Activated CD4-positive, alpha-beta T cell treated with anti-CD3 and anti-CD28 coated beads, Interleukin-2, amount 10 ng/mL, durations not matched to agents 7 days and 5 days (primary cell): ENCODE results near the gene CHDH. TPM values are rescaled to one million over a fixed set of nuclear protein-coding genes. Genes with fewer than 3 reads are reported as not detected.

Experiments
- CTCF ChIA-PET: fragments of 350-600 bp; sonication (Branson Sonifier 250); formaldehyde crosslinking; loops from one replicate; lab custom pipeline; 2021; ENCODE audit warnings: antibody characterized with exemption; lab: Charles Lee
- POLR2A ChIA-PET: fragments of 350-600 bp; sonication (Branson Sonifier 250); formaldehyde crosslinking; loops from one replicate; lab custom pipeline; 2021; ENCODE audit warnings: antibody characterized with exemption; lab: Charles Lee
- DNase-seq: peaks from one replicate; pipeline ENCODE4 v3.0.0-alpha.2; 2020
- H3K27ac Mint-ChIP-seq: one replicate; pipeline ENCODE4 v1.8.0; 2021; ENCODE audit warnings: mild to moderate bottlenecking, moderate library complexity, mixed read lengths
- H3K27me3 Mint-ChIP-seq: one replicate; pipeline ENCODE4 v1.8.0; 2021; ENCODE audit warnings: mixed read lengths
- H3K36me3 Mint-ChIP-seq: one replicate; pipeline ENCODE4 v1.8.0; 2021; ENCODE audit warnings: low read depth, mixed read lengths
- H3K4me1 Mint-ChIP-seq: one replicate; pipeline ENCODE4 v1.8.0; 2021; ENCODE audit warnings: mixed read lengths
- H3K4me3 Mint-ChIP-seq: one replicate; pipeline ENCODE4 v1.8.0; 2021; ENCODE audit warnings: mild to moderate bottlenecking, moderate library complexity, mixed read lengths
- H3K9me3 Mint-ChIP-seq: one replicate; pipeline ENCODE4 v1.8.0; 2021; ENCODE audit warnings: mixed read lengths
- total RNA-seq, 2 experiments: library from RNA; stranded (reverse); gene quantifications; one replicate each; pipeline ENCODE4 v1.2.3, GENCODE V29; 2021

The CHDH gene
- total RNA-seq, 2 experiments from 2014 or later = 0.40 to 0.79 TPM

DNA sequence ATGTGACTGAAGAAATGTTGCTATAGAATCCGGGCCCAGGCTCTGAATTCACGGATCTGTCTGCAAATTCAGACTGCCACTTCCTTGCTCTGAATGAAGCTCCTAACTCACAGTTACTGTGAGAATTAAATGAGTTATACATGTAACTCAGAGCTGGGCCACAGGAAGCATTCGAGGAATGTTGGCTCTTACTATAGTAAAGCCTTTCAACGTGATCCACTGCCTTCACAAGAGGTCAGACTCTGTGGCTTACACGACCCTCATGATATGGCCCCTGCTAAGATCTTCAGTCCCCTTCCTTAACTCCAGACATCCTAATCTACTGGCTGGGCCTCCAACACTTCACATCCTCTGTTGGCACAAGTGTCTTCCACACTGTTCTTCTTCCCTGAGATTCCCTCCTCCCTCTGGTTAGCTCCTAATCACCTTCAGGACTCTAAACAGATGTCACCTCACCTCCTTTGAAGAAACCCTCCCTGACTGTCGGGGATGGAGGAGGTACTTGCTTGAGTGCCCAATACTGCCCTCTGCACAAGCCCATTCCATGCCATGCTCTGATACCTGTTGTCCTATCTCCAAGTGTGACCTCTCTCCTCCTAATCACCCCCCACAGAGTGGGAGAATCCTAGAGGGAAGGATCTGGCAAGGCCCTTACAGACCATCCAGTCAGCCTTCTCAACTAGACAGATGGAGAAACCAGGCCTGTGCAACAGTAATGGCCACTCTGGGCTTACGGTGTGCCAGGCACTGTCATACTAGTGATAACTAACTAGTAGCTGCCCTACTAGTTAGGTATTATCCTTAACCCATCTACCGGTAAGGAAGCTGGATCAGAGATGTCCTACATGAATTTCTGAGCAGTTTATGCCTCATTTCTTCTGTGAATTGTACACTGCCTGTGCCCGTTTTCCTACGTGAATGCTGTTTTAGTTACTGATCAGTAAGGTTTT, 34.5 kb upstream of the CHDH start:
- peak overlapping the region; percentile 99 for H3K27ac Mint-ChIP-seq
- H3K4me1 Mint-ChIP-seq = peaks cover 32% of the 10 kb centered on the region
- DNase-seq = no peak
- H3K9me3 Mint-ChIP-seq = no peaks in the 10 kb centered on the region
- H3K4me3 Mint-ChIP-seq = peak overlapping the region; percentile 88
- no peaks in the 10 kb centered on the region for H3K27me3 Mint-ChIP-seq
- ChIA-PET CTCF (interaction anchor here (1.4 kb wide), 2 partner anchors 10 to 17 kb away, joined by 3 to 4 read pairs; no protein-coding TSS in a partner anchor), POLR2A (no interaction called here)
- H3K36me3 Mint-ChIP-seq = peaks cover 56% of the 10 kb centered on the region

DNA sequence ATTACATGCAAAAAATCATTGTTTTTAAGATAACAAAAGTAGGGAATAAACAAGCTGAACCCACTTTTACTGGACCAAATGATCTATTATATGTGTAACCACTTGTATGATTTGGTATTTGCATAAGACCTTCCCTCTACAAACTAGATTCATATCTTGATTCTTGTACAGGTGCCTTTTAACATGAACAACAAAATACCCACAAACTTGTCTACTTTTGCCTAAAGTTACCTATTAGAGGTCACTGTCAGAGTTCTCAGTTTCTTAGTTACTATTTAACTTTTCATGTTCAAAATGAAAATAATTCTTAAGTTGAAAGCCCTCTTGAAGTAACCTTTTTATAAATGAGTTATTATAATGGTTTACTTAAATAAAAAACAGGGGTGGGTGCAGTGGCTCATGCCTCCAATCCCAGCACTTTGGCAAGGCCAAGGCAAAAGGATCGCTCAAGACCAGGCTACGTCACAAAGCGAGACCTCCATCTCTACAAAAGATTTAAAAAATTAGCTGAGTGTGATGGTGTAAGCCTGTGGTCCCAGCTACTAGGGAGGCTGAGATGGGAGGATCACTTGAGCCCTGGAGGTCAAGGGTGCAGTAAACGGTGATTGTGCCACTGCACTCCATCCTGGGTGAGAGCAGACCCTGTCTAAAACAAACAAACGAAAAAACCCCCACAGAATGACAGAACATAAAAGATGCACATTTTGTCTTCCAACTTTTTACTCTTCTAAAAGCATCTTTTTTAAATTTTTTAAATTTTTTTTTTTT, 19.7 kb upstream of the CHDH start:
- Mint-ChIP-seq H3K4me1 (no peaks in the 10 kb centered on the region), H3K9me3 (no peaks in the 10 kb centered on the region), H3K27me3 (no peaks in the 10 kb centered on the region), H3K36me3 (peaks cover 42% of the 10 kb centered on the region), H3K27ac (no peak overlapping the region), H3K4me3 (no peak overlapping the region)
- no peak for DNase-seq
- ChIA-PET CTCF (interaction anchor here (0.6 to 1.0 kb wide), 2 partner anchors 8 to 673 kb away, joined by 3 read pairs; no protein-coding TSS in a partner anchor), POLR2A (no interaction called here)

DNA sequence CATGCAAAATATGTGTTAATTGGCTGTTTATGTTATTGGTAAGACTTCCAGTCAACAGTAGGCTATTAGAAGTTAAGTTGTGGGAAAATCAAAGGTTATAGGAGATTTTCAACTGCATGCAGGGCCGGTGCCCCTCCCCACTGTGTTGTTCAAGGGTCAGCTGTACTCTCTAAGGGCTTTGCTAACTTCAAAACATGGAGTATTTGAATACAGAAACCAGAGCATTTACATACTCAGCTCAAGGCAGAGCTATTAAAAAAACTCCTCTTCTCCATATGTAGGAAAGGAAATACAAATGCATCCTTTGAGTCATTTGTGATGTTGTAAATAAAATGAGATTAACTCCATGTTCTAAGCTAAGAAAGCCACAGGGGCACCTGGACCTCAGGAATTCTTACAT, 16.9 kb upstream of the CHDH start:
- H3K36me3 Mint-ChIP-seq = peaks cover 36% of the 10 kb centered on the region
- no peak overlapping the region for H3K4me3 Mint-ChIP-seq
- ChIA-PET CTCF (interaction anchor here (1.2 kb wide), 1 partner anchor 11 kb away, joined by 3 read pairs; no protein-coding TSS in a partner anchor), POLR2A (no interaction called here)
- H3K27me3 Mint-ChIP-seq = no peaks in the 10 kb centered on the region
- no peaks in the 10 kb centered on the region for H3K9me3 Mint-ChIP-seq
- no peaks in the 10 kb centered on the region for H3K4me1 Mint-ChIP-seq
- DNase-seq = no peak
- H3K27ac Mint-ChIP-seq = no peak overlapping the region

DNA sequence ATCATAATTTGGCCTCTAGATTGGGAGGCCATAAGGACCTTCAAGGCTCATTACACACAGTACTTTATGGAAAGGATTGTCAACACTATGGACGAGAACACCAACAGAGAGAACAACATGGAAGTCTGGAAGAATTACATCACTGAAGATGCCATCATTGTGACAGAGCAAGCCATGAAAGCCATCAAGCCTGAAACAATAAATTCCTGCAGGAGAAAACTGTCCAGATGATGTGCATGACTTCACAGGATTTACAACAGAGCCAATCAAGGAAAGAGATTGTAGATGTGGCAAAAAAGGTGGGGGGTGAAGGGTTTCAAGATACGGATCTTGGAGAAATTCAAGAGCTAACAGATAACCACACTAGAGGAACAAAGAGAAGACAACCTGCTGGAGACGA, 16.0 kb upstream of the CHDH start:
- Mint-ChIP-seq H3K4me3 (no peak overlapping the region), H3K27ac (no peak overlapping the region), H3K36me3 (peaks cover 30% of the 10 kb centered on the region), H3K9me3 (no peaks in the 10 kb centered on the region), H3K4me1 (peaks cover 4% of the 10 kb centered on the region), H3K27me3 (no peaks in the 10 kb centered on the region)
- DNase-seq = no peak
- POLR2A ChIA-PET = no interaction called here
- CTCF ChIA-PET = interaction anchor here (1.2 kb wide), 1 partner anchor 12 kb away, joined by 3 read pairs; no protein-coding TSS in a partner anchor

DNA sequence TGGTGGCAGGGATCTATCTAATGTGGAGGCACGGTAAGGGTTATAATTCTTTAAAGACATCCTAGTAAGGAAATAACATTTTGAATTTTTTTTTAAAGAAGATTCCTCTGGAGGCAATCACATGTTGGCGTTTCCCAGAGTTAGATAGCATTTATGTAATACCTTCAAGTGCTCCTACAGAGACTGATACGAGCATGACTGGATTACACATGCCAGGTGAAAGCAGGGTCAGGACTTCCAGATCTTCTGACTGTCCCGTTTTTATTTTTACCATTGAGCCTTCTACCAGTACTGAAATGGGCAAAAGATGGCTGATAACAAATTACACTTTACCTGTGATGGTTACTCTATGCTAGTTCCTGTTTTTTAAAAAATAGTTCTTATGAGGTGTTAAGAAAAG, 14.0 kb upstream of the CHDH start:
- peaks cover 5% of the 10 kb centered on the region for H3K4me1 Mint-ChIP-seq
- peaks cover 26% of the 10 kb centered on the region for H3K36me3 Mint-ChIP-seq
- no peaks in the 10 kb centered on the region for H3K27me3 Mint-ChIP-seq
- no peaks in the 10 kb centered on the region for H3K9me3 Mint-ChIP-seq
- DNase-seq = no peak
- H3K4me3 Mint-ChIP-seq = no peak overlapping the region
- ChIA-PET CTCF (no interaction called here), POLR2A (interaction anchor here (0.7 kb wide), 1 partner anchor 15 kb away, joined by 3 read pairs; no protein-coding TSS in a partner anchor)
- H3K27ac Mint-ChIP-seq = no peak overlapping the region

DNA sequence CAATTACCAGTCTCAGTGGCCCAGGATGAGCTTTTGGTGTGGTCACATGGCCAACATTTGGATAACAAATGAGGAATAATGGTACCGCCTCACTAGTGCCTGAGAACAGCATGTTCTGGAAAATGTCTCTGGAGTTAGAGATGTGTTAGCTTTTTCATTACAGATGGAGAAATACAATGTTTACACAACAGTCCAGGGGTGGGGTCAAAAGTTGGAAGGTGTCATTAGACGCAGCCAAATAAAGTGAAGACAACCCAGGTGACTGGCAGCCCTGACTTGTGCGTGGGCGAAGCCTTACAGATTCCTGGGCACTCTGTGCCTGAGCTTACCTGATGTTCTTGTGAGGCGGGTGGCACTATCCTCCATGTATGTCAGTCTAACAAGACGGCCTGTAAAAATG, 13.0 kb upstream of the CHDH start:
- POLR2A ChIA-PET = no interaction called here
- no peak overlapping the region for H3K27ac Mint-ChIP-seq
- no peak for DNase-seq
- CTCF ChIA-PET = no interaction called here
- H3K36me3 Mint-ChIP-seq = peaks cover 22% of the 10 kb centered on the region
- H3K4me3 Mint-ChIP-seq = no peak overlapping the region
- H3K27me3 Mint-ChIP-seq = no peaks in the 10 kb centered on the region
- no peaks in the 10 kb centered on the region for H3K9me3 Mint-ChIP-seq
- peaks cover 5% of the 10 kb centered on the region for H3K4me1 Mint-ChIP-seq

DNA sequence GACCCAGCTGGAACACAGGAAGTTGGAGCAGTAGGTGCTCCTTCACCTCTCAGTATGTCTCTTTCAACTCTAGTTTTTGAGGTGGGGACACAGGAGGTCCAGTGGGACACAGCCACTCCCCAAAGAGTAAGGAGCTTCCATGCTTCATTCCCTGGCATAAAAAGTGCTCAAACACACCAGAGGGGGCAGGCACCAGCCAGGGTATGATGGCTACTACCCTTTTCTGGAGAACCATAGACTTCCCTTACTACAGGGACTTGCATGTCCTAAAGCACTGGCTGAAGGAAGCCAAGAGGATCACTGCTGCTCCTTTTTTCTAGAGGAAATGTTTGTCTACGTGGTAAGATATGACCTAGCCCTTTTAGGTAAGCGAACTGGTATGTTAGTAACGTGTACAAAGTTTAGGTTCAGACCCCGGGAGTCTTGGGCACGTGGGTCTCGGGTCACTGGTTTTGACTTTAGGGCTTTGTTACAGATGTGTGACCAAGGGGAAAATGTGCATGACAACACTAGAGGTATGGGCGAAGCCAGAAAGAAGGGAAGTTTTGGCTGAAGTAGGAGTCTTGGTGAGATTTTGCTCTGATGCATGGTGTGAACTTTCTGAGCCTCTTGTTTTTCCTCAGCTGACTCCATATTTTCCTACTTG, 12.0 kb upstream of the CHDH start:
- Mint-ChIP-seq H3K9me3 (no peaks in the 10 kb centered on the region), H3K4me3 (no peak overlapping the region), H3K36me3 (peaks cover 20% of the 10 kb centered on the region), H3K27me3 (no peaks in the 10 kb centered on the region), H3K27ac (no peak overlapping the region), H3K4me1 (peaks cover 5% of the 10 kb centered on the region)
- no peak for DNase-seq
- CTCF ChIA-PET = interaction anchor here (1.1 kb wide), 1 partner anchor 8 kb away, joined by 3 read pairs; no protein-coding TSS in a partner anchor
- POLR2A ChIA-PET = no interaction called here

DNA sequence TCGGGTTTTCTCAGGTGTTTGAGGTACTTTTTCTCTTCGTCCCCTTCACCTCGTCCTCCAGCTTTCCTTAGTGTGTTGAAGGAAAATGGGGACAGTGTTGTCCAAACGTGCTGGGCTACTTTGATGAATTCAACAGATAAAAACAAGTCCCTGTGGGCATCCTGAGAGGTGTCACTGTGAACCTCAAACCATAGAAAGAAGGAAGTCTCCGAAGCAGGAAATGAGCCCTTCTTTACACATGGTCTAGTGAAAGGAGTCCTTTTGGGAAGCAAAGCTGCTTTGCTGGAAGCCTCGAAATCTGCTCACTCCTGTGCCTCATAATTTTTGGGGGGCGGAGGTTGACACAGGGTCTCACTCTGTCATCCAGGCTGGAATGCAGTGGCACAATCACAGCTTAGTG, 10.7 kb upstream of the CHDH start:
- DNase-seq = no peak
- H3K4me1 Mint-ChIP-seq = peaks cover 5% of the 10 kb centered on the region
- H3K27me3 Mint-ChIP-seq = no peaks in the 10 kb centered on the region
- H3K27ac Mint-ChIP-seq = no peak overlapping the region
- peaks cover 11% of the 10 kb centered on the region for H3K36me3 Mint-ChIP-seq
- H3K4me3 Mint-ChIP-seq = no peak overlapping the region
- H3K9me3 Mint-ChIP-seq = no peaks in the 10 kb centered on the region
- POLR2A ChIA-PET = no interaction called here
- CTCF ChIA-PET = interaction anchor here (1.1 kb wide), 1 partner anchor 9 kb away, joined by 3 read pairs; no protein-coding TSS in a partner anchor

DNA sequence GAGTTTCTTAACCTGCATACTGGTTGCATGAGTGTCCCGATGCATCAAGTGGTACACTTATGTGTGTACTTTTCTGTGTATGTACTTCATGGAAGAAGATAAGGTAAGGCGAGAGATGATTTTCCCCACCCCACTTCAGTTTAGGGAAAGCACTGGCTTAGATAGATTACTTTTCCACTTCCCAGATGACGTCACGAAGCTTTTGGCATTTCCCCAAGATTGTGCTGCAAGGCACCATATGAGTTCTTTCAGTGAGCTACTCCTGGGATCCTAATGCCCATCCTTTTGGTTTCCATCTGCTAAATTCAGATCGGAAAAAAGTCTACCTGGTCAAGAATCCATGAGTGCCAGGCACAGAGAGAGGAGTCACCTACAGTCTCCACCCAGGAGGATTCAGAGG, 4.7 kb upstream of the CHDH start:
- Mint-ChIP-seq H3K9me3 (no peaks in the 10 kb centered on the region), H3K27ac (no peak overlapping the region), H3K27me3 (peaks cover 23% of the 10 kb centered on the region), H3K4me3 (no peak overlapping the region), H3K4me1 (no peaks in the 10 kb centered on the region), H3K36me3 (no peaks in the 10 kb centered on the region)
- ChIA-PET CTCF (no interaction called here), POLR2A (no interaction called here)
- no peak for DNase-seq

DNA sequence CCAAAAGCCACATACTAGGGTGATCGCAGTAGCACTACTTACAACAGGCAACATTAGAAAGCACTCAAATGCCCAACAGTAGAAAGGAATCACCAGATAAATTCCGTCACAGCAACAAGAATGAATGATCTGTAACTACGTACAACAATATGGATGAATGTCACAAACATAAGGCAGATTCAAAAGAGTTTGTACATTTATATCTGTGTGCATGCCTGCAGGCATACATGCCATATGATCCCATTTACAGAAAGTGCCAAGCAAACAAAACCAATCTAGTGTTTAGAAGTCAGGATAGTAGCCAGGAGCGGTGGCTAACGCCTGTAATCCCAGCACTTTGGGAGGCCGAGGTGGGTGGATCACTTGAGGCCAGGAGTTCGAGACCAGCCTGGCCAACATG, 3.7 kb upstream of the CHDH start:
- ChIA-PET CTCF (no interaction called here), POLR2A (no interaction called here)
- no peak overlapping the region for H3K4me3 Mint-ChIP-seq
- H3K4me1 Mint-ChIP-seq = peaks cover 3% of the 10 kb centered on the region
- H3K36me3 Mint-ChIP-seq = no peaks in the 10 kb centered on the region
- H3K27me3 Mint-ChIP-seq = peaks cover 32% of the 10 kb centered on the region
- no peaks in the 10 kb centered on the region for H3K9me3 Mint-ChIP-seq
- no peak overlapping the region for H3K27ac Mint-ChIP-seq
- DNase-seq = no peak

DNA sequence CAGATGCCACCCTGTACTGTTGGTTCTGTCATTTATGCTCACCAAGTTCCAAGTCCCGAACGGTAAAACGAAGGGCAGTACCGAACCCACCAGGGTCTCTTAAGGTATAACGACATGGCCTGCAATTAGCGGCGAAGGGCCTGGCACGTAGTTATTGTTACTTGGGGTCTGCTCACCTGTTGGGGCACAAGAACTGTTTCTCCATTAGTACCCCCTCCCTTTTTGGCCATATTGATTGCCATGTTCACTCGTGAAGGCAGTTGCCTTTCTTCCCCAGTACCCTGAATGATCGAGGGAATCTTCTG, 584 bp upstream of the CHDH start:
- CTCF ChIA-PET = no interaction called here
- Mint-ChIP-seq H3K9me3 (no peaks in the 10 kb centered on the region), H3K27ac (no peak overlapping the region), H3K36me3 (no peaks in the 10 kb centered on the region), H3K4me3 (peak overlapping the region; percentile 58), H3K4me1 (peaks cover 3% of the 10 kb centered on the region), H3K27me3 (peaks cover 56% of the 10 kb centered on the region)
- POLR2A ChIA-PET = no interaction called here
- DNase-seq = no peak

DNA sequence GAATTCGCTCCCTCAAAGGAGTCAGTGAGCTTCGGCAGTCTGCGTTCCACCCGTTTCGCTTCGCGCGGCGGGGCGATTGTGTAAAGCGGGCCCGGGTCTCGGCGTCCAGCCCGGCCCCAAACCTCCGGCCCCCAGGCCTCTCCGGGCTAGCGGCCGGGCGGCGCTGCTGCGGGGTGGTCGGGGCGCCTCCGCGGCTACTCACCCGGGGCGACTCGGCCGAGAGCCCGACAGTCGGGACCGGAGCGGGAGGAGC, 412 bp downstream of the CHDH start:
- H3K4me3 Mint-ChIP-seq = peak overlapping the region; percentile 65
- ChIA-PET CTCF (no interaction called here), POLR2A (no interaction called here)
- H3K36me3 Mint-ChIP-seq = no peaks in the 10 kb centered on the region
- peaks cover 3% of the 10 kb centered on the region for H3K4me1 Mint-ChIP-seq
- H3K27me3 Mint-ChIP-seq = peaks cover 56% of the 10 kb centered on the region
- H3K27ac Mint-ChIP-seq = no peak overlapping the region
- DNase-seq = no peak
- H3K9me3 Mint-ChIP-seq = no peaks in the 10 kb centered on the region
